Esophagus (tissue), 2 donors: ENCODE measurements around the gene ADAM10. TPM values are rescaled to one million over a fixed set of nuclear protein-coding genes. Genes with fewer than 3 reads are reported as not detected.

Experiments used
- H3K27ac ChIP-seq, 2 donors: one replicate each; pipeline ENCODE4 v1.5.1; 2013; ENCODE audit warnings: low read depth in 2 of 2, mild to moderate bottlenecking in 2 of 2, inconsistent platforms in 1 of 2, low read length in 1 of 2, moderate library complexity in 1 of 2
- H3K27me3 ChIP-seq, 2 donors: one replicate each; pipeline ENCODE4 v1.6.1; 2013; ENCODE audit warnings: low read length in 2 of 2, control low read depth in 1 of 2, mild to moderate bottlenecking in 1 of 2; ENCODE audit not compliant: insufficient read depth in 2 of 2, control insufficient read depth in 1 of 2
- H3K36me3 ChIP-seq, 2 donors: one replicate each; pipeline ENCODE4 v1.6.1; 2013; ENCODE audit warnings: low read length in 1 of 2; ENCODE audit not compliant: control insufficient read depth in 2 of 2, insufficient read depth in 2 of 2
- H3K4me1 ChIP-seq, 2 donors: one replicate each; pipeline ENCODE4 v1.6.1; 2013; ENCODE audit warnings: low read length in 1 of 2; ENCODE audit not compliant: control insufficient read depth in 2 of 2, insufficient read depth in 2 of 2
- H3K4me3 ChIP-seq, 2 donors: one replicate each; pipeline ENCODE4 v1.5.1; 2013; ENCODE audit warnings: low read length in 2 of 2, mild to moderate bottlenecking in 2 of 2, low read depth in 1 of 2, moderate library complexity in 1 of 2
- H3K9me3 ChIP-seq, 2 donors: one replicate each; pipeline ENCODE4 v1.6.1; 2013; ENCODE audit warnings: mild to moderate bottlenecking in 2 of 2, low read depth in 1 of 2, low read length in 1 of 2, moderate library complexity in 1 of 2; ENCODE audit not compliant: control insufficient read depth in 2 of 2, insufficient read depth in 1 of 2
- WGBS, 2 donors: extraction: QIAGEN DNeasy Blood & Tissue Kit; methylation state at CpG; one replicate each; pipeline ENCODE4 v1.1.7; 2013; 5-methylcytosine and 5-hydroxymethylcytosine counted together
- polyA plus RNA-seq, 2 donors: library from polyadenylated mRNA; stranded (reverse); fragments of 200-250 nt; gene quantifications; one replicate each; pipeline ENCODE4 v1.2.3, GENCODE V29; 2013
- donor health status: healthy with polysubstance abuse.
- donor health status: Bipolar disorder and iron deficiency.

Gene ADAM10
- polyA plus RNA-seq, 2 donors: 9.7 to 16.0 TPM

- Histone ChIP-seq H3K27me3 (no peaks in the 10 kb centered on the region), H3K27ac (no peak overlapping the region), H3K36me3 (no peaks in the 10 kb centered on the region), H3K4me1 (no peaks in the 10 kb centered on the region), H3K9me3 (no peaks in the 10 kb centered on the region), H3K4me3 (no peak overlapping the region)
- WGBS, 2 donors: 82 to 87% methylated on average over 7 of the region's 7 CpGs
Observed at GRCh38 chr15:58760385-58761009, 11.0 kb upstream of the ADAM10 start.

- Histone ChIP-seq H3K4me3 (no peak overlapping the region), H3K9me3 (no peaks in the 10 kb centered on the region), H3K27me3 (no peaks in the 10 kb centered on the region), H3K4me1 (no peaks in the 10 kb centered on the region), H3K27ac (no peak overlapping the region), H3K36me3 (no peaks in the 10 kb centered on the region)
- 53 to 62% methylated on average over 3 of the region's 3 CpGs for whole genome bisulfite sequencing, 2 donors
Observed at GRCh38 chr15:58758141-58758540, 8.6 kb upstream of the ADAM10 start.

- 64 to 65% methylated on average over 6 of the region's 6 CpGs for WGBS, 2 donors
Observed at GRCh38 chr15:58755956-58756355, 6.4 kb upstream of the ADAM10 start.

DNA sequence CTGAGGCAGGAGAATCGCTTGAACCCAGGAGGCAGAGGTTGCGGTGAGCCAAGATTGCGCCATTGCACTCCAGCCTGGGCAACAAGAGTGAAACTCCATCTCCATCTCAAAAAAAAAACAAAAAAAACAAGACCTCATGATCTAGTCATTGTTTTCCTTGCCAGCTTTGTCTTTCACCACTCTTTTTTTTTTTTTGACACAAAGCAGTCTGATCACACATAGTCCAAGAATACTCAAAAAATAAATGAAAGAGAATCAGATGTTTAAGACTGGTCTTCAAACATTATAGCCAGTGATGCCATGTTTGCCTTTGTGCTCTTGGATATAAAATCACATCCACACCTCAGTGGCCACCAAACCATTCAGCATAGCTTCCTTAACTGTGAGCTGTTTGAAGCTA is 5.8 kb upstream of the ADAM10 start:
- WGBS, 2 donors: 99 to 100% methylated on average over 3 of the region's 3 CpGs
- H3K4me3 ChIP-seq: no peak overlapping the region
- H3K4me1 ChIP-seq: no peaks in the 10 kb centered on the region

More at GRCh38 chr15:58755956-58756355, 6.4 kb upstream of the ADAM10 start:
- Histone ChIP-seq H3K36me3 (no peaks in the 10 kb centered on the region), H3K4me1 (no peaks in the 10 kb centered on the region), H3K27ac (no peak overlapping the region), H3K9me3 (no peaks in the 10 kb centered on the region), H3K4me3 (no peak overlapping the region), H3K27me3 (no peaks in the 10 kb centered on the region)

GRCh38 chr15:58752716-58753115 is 3.2 kb upstream of the ADAM10 start:
- WGBS, 2 donors: 79 to 80% methylated on average over 3 of the region's 3 CpGs

More for the DNA sequence above, 5.8 kb upstream of the ADAM10 start:
- Histone ChIP-seq H3K27me3 (no peaks in the 10 kb centered on the region), H3K9me3 (no peaks in the 10 kb centered on the region), H3K27ac (no peak overlapping the region), H3K36me3 (no peaks in the 10 kb centered on the region)

DNA sequence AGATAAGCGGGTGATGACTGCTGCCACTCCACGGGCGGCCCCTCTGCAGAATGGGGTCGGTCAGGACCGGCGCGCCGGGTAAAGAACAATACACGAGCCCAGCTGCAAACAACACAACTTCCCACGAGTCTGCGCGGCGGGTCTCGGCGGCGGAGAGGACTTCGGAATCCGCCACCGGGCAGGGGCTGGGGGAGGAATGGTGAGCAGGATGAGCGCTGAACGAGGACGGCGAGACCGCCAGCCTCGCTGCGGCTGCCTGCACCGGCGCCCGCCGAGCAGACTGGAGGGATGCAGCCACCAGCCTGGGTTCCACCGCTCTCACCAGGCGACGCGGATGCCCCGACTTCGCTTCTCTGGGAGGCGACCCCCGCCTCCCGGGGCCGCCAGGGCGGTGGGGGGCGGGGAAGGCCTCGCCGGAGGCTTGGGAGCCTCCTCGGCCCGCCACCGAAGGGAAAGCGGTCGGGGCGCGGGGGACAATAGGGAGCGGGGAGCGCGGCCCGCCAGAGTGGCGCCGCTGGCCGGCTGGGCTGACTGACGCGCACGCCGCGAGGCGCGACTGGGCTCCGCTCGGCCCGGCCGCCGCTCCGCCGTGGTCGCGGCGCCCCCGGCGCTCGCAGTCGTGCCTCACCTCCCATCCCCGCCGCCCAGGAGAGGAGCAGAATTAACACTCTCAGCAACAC is 515 bp downstream of the ADAM10 start:
- Histone ChIP-seq H3K4me3 (peak overlapping the region; percentile 79 to 84), H3K36me3 (no peaks in the 10 kb centered on the region), H3K4me1 (no peaks in the 10 kb centered on the region), H3K27me3 (no peaks in the 10 kb centered on the region), H3K9me3 (no peaks in the 10 kb centered on the region), H3K27ac (peak overlapping the region; percentile 99 to 100)
- 0 to 1% methylated on average over 34 to 81 of the region's 81 CpGs for WGBS, 2 donors

More at GRCh38 chr15:58752716-58753115, 3.2 kb upstream of the ADAM10 start:
- no peaks in the 10 kb centered on the region for H3K9me3 ChIP-seq
- H3K4me1 ChIP-seq: no peaks in the 10 kb centered on the region
- no peak overlapping the region for H3K4me3 ChIP-seq
- H3K36me3 ChIP-seq: no peaks in the 10 kb centered on the region
- H3K27ac ChIP-seq: no peak overlapping the region
- H3K27me3 ChIP-seq: no peaks in the 10 kb centered on the region

DNA sequence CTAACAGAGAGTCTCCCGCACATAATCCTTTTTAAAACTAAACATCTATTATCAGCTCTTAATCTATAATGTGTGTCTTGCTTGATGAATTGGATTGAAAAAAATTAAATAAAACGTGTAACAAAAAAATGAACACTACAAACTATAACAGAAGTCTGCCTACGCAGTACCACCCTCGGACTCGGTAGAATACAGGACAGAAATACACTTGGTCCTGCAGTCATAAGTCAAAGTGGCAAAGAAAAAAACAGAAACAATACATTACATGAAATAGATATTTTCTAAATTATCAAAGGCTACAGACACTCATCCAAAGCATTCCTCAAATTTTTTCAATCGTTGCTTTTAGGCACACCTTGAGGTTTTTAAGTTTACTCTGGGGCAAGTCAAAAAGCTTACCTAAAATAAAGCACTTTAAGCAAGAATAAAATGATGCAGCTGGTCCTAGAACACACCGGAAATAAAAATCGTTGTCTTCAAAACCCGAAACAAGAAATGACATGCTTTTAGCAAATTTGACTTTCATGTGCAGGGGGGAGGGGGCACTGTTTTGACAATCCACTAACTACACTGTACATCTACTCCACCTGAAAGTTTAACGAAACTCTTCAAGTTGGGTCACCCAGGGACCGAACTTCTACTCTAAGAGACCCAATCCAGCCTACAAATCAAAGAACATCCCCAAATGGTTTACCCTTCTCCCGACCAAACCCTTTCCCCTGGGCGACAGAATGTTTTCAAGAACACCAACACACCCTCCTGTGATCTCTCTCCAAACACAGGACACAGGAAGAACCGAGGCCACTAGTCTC is 1.3 kb downstream of the ADAM10 start:
- H3K4me3 ChIP-seq: peak overlapping the region; percentile 79 to 84
- no peaks in the 10 kb centered on the region for H3K36me3 ChIP-seq
- no peaks in the 10 kb centered on the region for H3K4me1 ChIP-seq
- peak overlapping the region; percentile 99 to 100 for H3K27ac ChIP-seq
- H3K27me3 ChIP-seq: no peaks in the 10 kb centered on the region
- no peaks in the 10 kb centered on the region for H3K9me3 ChIP-seq
- 2 to 3% methylated on average over 14 of the region's 14 CpGs for WGBS, 2 donors

- H3K9me3 ChIP-seq: no peaks in the 10 kb centered on the region
- H3K27me3 ChIP-seq: no peaks in the 10 kb centered on the region
- 90 to 94% methylated on average over 1 of the region's 1 CpG for WGBS, 2 donors
- H3K36me3 ChIP-seq: no peaks in the 10 kb centered on the region
- no peak overlapping the region for H3K27ac ChIP-seq
- no peak overlapping the region for H3K4me3 ChIP-seq
- no peaks in the 10 kb centered on the region for H3K4me1 ChIP-seq
Observed at GRCh38 chr15:58746174-58746573, 3.3 kb downstream of the ADAM10 start.

GRCh38 chr15:58742819-58743502 is 6.5 kb downstream of the ADAM10 start:
- Histone ChIP-seq H3K9me3 (no peaks in the 10 kb centered on the region), H3K27me3 (no peaks in the 10 kb centered on the region), H3K36me3 (no peaks in the 10 kb centered on the region), H3K27ac (no peak overlapping the region), H3K4me1 (no peaks in the 10 kb centered on the region), H3K4me3 (no peak overlapping the region)
- 91 to 93% methylated on average over 5 of the region's 5 CpGs for WGBS, 2 donors
